Measurements from ENCODE around the gene ANK3. TPM values are rescaled to one million over a fixed set of nuclear protein-coding genes. Genes with fewer than 3 reads are reported as not detected.
A peak's percentile ranks its signal among the peaks of the same experiment; 100 is the strongest.

Gene ANK3
- total RNA-seq, 1 donor = 248 TPM

DNA sequence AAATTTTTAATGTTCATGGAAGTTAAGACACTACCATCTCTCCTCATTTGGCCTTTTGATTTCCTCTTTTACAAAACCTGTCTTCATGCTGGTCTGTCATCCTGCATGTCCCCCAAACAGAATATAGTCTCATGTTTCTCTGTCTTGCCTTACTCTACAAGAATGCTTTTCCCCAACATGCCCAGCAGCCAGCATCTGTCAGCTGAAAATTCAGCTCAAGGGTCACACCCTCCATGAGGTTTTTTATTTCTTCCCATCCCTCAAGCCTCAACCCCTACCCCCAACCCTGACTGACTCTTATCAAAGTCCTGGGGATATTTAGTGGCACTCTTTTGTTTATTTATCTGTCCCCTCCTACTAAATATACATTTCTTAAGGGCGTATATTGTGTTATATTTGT is 202.0 kb downstream of the ANK3 start:
- DNase-seq (ENCODE audit: low read depth) = no peak
- H3K4me3 ChIP-seq (ENCODE audit: low read depth, low read length) = no peak overlapping the region
- TF ChIP-seq, protein P1, sequence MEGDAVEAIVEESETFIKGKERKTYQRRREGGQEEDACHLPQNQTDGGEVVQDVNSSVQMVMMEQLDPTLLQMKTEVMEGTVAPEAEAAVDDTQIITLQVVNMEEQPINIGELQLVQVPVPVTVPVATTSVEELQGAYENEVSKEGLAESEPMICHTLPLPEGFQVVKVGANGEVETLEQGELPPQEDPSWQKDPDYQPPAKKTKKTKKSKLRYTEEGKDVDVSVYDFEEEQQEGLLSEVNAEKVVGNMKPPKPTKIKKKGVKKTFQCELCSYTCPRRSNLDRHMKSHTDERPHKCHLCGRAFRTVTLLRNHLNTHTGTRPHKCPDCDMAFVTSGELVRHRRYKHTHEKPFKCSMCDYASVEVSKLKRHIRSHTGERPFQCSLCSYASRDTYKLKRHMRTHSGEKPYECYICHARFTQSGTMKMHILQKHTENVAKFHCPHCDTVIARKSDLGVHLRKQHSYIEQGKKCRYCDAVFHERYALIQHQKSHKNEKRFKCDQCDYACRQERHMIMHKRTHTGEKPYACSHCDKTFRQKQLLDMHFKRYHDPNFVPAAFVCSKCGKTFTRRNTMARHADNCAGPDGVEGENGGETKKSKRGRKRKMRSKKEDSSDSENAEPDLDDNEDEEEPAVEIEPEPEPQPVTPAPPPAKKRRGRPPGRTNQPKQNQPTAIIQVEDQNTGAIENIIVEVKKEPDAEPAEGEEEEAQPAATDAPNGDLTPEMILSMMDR (IDR thresholded peaks at IDR 0.05; ENCODE audit: insufficient read depth, low read length) = no peak

DNA sequence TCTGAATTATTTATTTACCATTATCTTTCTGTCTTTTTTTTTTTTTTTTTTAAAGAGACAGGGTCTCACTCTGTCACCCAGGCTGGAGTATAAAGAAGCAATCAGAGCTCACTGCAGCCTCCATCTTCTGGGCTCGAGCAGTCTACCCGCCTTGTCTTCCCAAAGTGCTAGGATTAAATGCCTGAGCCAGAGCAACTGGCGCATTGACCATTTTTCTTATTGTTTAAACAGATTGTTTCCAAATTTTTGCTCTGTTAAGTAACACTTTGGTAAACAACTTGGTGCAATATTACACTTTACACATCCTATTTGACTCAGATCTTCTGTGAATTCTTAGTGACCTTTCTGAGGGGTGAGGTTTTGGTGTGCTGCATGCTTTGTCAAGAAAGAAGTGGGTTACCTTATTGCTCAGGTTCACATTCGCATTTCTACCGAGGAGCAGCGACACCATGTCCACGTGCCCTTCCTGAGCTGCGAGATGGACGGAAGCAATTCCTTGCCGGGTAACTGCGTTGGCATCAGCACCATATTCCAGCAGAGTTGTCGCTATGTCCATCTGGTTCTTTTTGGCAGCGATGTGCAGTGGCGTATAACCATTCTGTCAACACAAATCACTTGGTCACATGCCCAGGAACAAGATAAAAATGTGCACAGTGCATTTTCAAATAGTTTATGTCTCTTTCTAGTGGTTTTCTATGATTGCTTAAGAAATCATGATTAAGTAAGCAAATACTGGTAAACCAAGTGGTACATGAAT is 203.2 kb downstream of the ANK3 start:
- peak; percentile 74 for DNase-seq (ENCODE audit: low read depth)
- no peak overlapping the region for H3K4me3 ChIP-seq (ENCODE audit: low read depth, low read length)

DNA sequence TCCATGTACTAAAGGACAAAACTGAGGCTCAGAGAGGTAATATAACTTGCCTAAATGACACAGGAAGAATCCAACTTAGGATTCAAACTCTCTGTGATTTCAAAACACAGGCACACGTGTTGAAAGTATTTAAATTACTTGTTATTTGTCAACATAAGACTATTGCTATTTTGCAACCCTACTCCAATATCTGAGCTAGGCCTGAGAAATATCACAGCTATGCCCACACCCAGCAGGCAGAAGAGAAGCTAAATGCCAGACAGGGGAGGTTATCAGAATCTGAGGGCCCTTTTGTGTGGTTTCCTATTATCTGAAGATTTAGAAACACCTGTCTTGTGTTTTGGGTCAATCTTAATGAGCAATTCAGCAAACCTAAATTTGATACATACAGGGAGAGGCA is 204.3 kb downstream of the ANK3 start:
- TF ChIP-seq, protein P1 (IDR thresholded peaks at IDR 0.05; ENCODE audit: insufficient read depth, low read length) = no peak

More for the DNA sequence above, 203.2 kb downstream of the ANK3 start:
- TF ChIP-seq, protein P1 (IDR thresholded peaks at IDR 0.05; ENCODE audit: insufficient read depth, low read length) = no peak

DNA sequence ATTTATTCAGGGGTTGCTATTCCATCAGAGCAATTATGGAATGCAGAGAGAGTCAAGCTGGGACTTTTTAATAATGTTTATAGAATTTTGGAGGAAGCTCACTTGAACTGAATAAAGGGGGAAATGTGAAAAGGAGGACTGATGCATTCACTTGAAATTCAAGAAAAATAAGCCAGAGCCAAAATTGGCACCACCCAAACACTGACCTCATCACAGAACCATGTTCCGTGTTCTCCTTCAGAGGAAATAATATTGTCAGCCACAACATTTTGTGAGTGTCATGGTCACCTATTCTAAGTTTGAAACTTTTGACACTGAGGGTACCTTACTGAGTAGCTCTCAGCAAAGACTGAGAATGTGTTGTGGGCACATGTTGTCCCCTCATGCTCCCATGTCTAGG is 207.0 kb downstream of the ANK3 start:
- peak; percentile 75 for DNase-seq (ENCODE audit: low read depth)
- TF ChIP-seq, protein P1 (IDR thresholded peaks at IDR 0.05; ENCODE audit: insufficient read depth, low read length) = no peak
- no peak overlapping the region for H3K4me3 ChIP-seq (ENCODE audit: low read depth, low read length)

More for the DNA sequence above, 204.3 kb downstream of the ANK3 start:
- no peak overlapping the region for H3K4me3 ChIP-seq (ENCODE audit: low read depth, low read length)
- no peak for DNase-seq (ENCODE audit: low read depth)

DNA sequence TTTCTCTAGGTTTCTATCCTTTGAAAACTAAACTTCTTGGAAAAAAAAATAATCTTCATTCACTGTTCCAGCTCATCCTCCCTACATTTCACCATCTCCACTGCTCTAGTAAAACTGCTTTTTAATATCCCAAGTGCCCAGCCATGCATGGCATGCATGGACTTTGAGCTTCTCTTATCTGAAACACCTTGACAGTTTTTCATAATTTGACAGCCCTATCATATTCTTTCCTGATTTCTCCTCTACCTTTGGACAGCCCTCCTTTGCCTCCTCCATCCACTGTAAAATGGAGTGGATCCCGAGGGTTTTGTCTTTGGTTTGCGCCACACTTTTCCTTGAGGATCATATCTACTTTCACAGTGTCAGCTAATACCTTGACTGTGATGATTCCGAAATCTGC is 212.8 kb downstream of the ANK3 start:
- TF ChIP-seq, protein P1 (IDR thresholded peaks at IDR 0.05; ENCODE audit: insufficient read depth, low read length) = no peak
- no peak overlapping the region for H3K4me3 ChIP-seq (ENCODE audit: low read depth, low read length)
- DNase-seq (ENCODE audit: low read depth) = no peak

DNA sequence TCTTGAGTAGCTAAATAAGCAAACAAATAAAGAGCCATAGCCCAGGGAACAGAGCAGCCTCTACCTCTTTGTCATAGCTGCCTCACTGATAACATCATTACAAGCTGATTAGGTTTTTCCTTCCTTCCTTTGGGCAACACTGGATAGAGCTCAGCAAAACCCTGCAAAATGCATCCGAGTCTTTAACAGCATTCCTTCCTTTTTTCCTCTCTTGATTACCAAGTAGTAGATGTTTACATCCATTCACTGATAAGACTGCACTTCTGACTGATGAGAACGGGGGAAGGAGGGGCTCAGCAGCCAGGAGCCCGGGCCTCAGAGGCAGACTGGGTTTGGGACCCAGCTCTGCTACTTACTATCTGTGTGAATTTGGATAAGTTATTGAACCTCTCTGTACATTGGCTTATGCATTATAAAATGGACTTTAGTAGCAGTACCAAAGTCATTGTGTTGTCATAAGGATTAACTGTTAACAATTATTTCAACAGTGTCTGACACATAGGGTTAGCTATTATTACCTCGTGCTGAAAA is 214.2 kb downstream of the ANK3 start:
- TF ChIP-seq, protein P1 (IDR thresholded peaks at IDR 0.05; ENCODE audit: insufficient read depth, low read length) = no peak
- DNase-seq (ENCODE audit: low read depth) = peak; percentile 22
- H3K4me3 ChIP-seq (ENCODE audit: low read depth, low read length) = no peak overlapping the region
